Measurements from ENCODE around the gene RRM2.
"Not testable (repeated sequence)": the region's sequence is repeated elsewhere in the genome, so short reads cannot be mapped to it uniquely, and the experiment has no call there.

The RRM2 gene

GRCh38 chr2:10089565-10090190, 32.9 kb upstream of the RRM2 start:
- no peak overlapping the region for H3K9ac ChIP-seq (ENCODE audit: low read length)
- H3K79me2 ChIP-seq (ENCODE audit: low read length) = no peaks in the 10 kb centered on the region
- H3K4me1 ChIP-seq (ENCODE audit: low read length) = no peaks in the 10 kb centered on the region

DNA sequence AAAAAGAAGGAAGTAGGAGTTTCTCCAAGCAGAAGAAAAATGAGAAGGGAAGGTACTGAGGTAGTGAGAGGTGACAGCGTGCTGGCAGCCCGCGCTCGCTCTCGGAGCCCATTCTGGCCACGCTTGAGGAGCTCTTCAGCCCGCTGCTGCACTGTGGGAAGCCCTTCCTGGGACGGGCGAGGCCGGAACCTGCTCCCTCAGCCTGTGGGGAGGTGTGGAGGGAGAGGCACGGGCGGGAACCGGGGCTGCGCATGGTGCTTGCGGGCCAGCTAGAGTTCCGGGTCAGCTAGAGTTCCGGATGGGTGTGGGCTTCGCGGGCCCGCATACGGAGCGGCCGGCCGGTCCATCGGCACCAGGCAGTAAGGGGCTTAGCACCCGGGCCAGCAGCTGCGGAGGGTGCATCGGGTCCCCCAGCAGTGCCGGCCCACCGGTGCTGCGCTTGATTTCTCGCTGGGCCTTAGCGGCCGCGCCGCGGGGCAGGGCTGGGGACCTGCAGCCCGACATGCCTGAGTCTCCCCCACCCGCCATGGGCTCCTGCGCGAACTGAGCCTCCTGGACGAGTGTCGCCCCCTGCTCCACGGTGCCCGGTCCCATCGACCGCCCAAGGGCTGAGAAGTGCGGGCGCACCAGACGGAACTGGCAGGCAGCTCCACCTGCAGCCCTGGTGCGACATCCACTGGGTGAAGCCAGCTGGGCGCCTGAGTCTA, 31.2 kb upstream of the RRM2 start:
- no peak overlapping the region for H3K4me3 ChIP-seq (ENCODE audit: low read length)
- H2AFZ ChIP-seq (ENCODE audit: low read length) = no peak overlapping the region
- no peaks in the 10 kb centered on the region for H3F3A ChIP-seq (ENCODE audit: insufficient read depth, low read length)
- no peaks in the 10 kb centered on the region for H3K79me2 ChIP-seq (ENCODE audit: low read length)
- no peaks in the 10 kb centered on the region for H3K27me3 ChIP-seq (replicated peaks; ENCODE audit: insufficient read depth, low read length)
- no peak overlapping the region for H3K27ac ChIP-seq (ENCODE audit: low read length)
- no peak for TF ChIP-seq EZH2phosphoT487 (IDR thresholded peaks at IDR 0.05; ENCODE audit: low read length)
- TF ChIP-seq, protein P1, sequence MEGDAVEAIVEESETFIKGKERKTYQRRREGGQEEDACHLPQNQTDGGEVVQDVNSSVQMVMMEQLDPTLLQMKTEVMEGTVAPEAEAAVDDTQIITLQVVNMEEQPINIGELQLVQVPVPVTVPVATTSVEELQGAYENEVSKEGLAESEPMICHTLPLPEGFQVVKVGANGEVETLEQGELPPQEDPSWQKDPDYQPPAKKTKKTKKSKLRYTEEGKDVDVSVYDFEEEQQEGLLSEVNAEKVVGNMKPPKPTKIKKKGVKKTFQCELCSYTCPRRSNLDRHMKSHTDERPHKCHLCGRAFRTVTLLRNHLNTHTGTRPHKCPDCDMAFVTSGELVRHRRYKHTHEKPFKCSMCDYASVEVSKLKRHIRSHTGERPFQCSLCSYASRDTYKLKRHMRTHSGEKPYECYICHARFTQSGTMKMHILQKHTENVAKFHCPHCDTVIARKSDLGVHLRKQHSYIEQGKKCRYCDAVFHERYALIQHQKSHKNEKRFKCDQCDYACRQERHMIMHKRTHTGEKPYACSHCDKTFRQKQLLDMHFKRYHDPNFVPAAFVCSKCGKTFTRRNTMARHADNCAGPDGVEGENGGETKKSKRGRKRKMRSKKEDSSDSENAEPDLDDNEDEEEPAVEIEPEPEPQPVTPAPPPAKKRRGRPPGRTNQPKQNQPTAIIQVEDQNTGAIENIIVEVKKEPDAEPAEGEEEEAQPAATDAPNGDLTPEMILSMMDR (IDR thresholded peaks at IDR 0.05; ENCODE audit: low read length) = no peak
- TF ChIP-seq EZH2 (optimal IDR thresholded peaks at IDR 0.05; ENCODE audit: low read depth, low read length) = no peak
- no peak overlapping the region for H3K9ac ChIP-seq (ENCODE audit: low read length)
- no peak for DNase-seq
- H3K4me2 ChIP-seq (ENCODE audit: low read depth, low read length) = no peak overlapping the region
- no peaks in the 10 kb centered on the region for H3K9me3 ChIP-seq (replicated peaks; ENCODE audit: insufficient read depth, low read length)
- H3K36me3 ChIP-seq (replicated peaks; ENCODE audit: insufficient read depth, low read length) = no peaks in the 10 kb centered on the region
- no peaks in the 10 kb centered on the region for H4K20me1 ChIP-seq (ENCODE audit: insufficient read depth, low read length)
- H3K4me1 ChIP-seq (ENCODE audit: low read length) = no peaks in the 10 kb centered on the region
- H3K9me2 ChIP-seq (replicated peaks; ENCODE audit: insufficient read depth, low read length) = no peaks in the 10 kb centered on the region

More at GRCh38 chr2:10089565-10090190, 32.9 kb upstream of the RRM2 start:
- no peak overlapping the region for H2AFZ ChIP-seq (ENCODE audit: low read length)
- H3K9me3 ChIP-seq (replicated peaks; ENCODE audit: insufficient read depth, low read length) = no peaks in the 10 kb centered on the region
- TF ChIP-seq EZH2 (optimal IDR thresholded peaks at IDR 0.05; ENCODE audit: low read depth, low read length) = no peak
- TF ChIP-seq, protein P1 (IDR thresholded peaks at IDR 0.05; ENCODE audit: low read length) = no peak
- no peak for TF ChIP-seq EZH2phosphoT487 (IDR thresholded peaks at IDR 0.05; ENCODE audit: low read length)
- no peak overlapping the region for H3K27ac ChIP-seq (ENCODE audit: low read length)
- no peaks in the 10 kb centered on the region for H3K27me3 ChIP-seq (replicated peaks; ENCODE audit: insufficient read depth, low read length)
- no peaks in the 10 kb centered on the region for H3F3A ChIP-seq (ENCODE audit: insufficient read depth, low read length)
- no peak for DNase-seq
- no peaks in the 10 kb centered on the region for H4K20me1 ChIP-seq (ENCODE audit: insufficient read depth, low read length)
- no peaks in the 10 kb centered on the region for H3K9me2 ChIP-seq (replicated peaks; ENCODE audit: insufficient read depth, low read length)
- no peaks in the 10 kb centered on the region for H3K36me3 ChIP-seq (replicated peaks; ENCODE audit: insufficient read depth, low read length)
- H3K4me2 ChIP-seq (ENCODE audit: low read depth, low read length) = no peak overlapping the region
- no peak overlapping the region for H3K4me3 ChIP-seq (ENCODE audit: low read length)

- not testable (repeated sequence) for H3F3A ChIP-seq (ENCODE audit: insufficient read depth, low read length); H3K4me1 ChIP-seq (ENCODE audit: low read length); H3K9me3 ChIP-seq (replicated peaks; ENCODE audit: insufficient read depth, low read length); H3K4me2 ChIP-seq (ENCODE audit: low read depth, low read length); H3K4me3 ChIP-seq (ENCODE audit: low read length); H3K36me3 ChIP-seq (replicated peaks; ENCODE audit: insufficient read depth, low read length); DNase-seq; H4K20me1 ChIP-seq (ENCODE audit: insufficient read depth, low read length); H3K9me2 ChIP-seq (replicated peaks; ENCODE audit: insufficient read depth, low read length); H2AFZ ChIP-seq (ENCODE audit: low read length); H3K27ac ChIP-seq (ENCODE audit: low read length); H3K27me3 ChIP-seq (replicated peaks; ENCODE audit: insufficient read depth, low read length); H3K9ac ChIP-seq (ENCODE audit: low read length); H3K79me2 ChIP-seq (ENCODE audit: low read length)
These were observed 30.7 kb upstream of the RRM2 start for GRCh38 chr2:10091889-10092244.

- no peaks in the 10 kb centered on the region for H3K79me2 ChIP-seq (ENCODE audit: low read length)
- H3K9me2 ChIP-seq (replicated peaks; ENCODE audit: insufficient read depth, low read length) = no peaks in the 10 kb centered on the region
- DNase-seq = no peak
- peaks cover 8% of the 10 kb centered on the region; the same call in 1 of the 2 replicates for H3K4me1 ChIP-seq (ENCODE audit: low read length)
- no peaks in the 10 kb centered on the region for H3F3A ChIP-seq (ENCODE audit: insufficient read depth, low read length)
- no peak overlapping the region for H2AFZ ChIP-seq (ENCODE audit: low read length)
- TF ChIP-seq EZH2 (optimal IDR thresholded peaks at IDR 0.05; ENCODE audit: low read depth, low read length) (no peak), EZH2phosphoT487 (IDR thresholded peaks at IDR 0.05; ENCODE audit: low read length) (no peak)
- TF ChIP-seq, protein P1 (IDR thresholded peaks at IDR 0.05; ENCODE audit: low read length) = no peak
- no peaks in the 10 kb centered on the region for H4K20me1 ChIP-seq (ENCODE audit: insufficient read depth, low read length)
- H3K4me2 ChIP-seq (ENCODE audit: low read depth, low read length) = no peak overlapping the region
- H3K9ac ChIP-seq (ENCODE audit: low read length) = no peak overlapping the region
- H3K4me3 ChIP-seq (ENCODE audit: low read length) = no peak overlapping the region
- H3K36me3 ChIP-seq (replicated peaks; ENCODE audit: insufficient read depth, low read length) = no peaks in the 10 kb centered on the region
- H3K9me3 ChIP-seq (replicated peaks; ENCODE audit: insufficient read depth, low read length) = no peaks in the 10 kb centered on the region
- H3K27me3 ChIP-seq (replicated peaks; ENCODE audit: insufficient read depth, low read length) = no peaks in the 10 kb centered on the region
- H3K27ac ChIP-seq (ENCODE audit: low read length) = no peak overlapping the region
These were observed 28.2 kb upstream of the RRM2 start for GRCh38 chr2:10094271-10094814.

Data from MM.1S (cell line).